Measurements from ENCODE around the gene EFNB3.

EFNB3 gene

GRCh38 chr17:7685533-7686221 lies 19.3 kb upstream of the EFNB3 start (continued):
- TF ChIP-seq ZNF830 (tag by site-specific recombination; IDR thresholded peaks at IDR 0.05; ENCODE audit: low read depth) (no peak), ELK4 (IDR thresholded peaks at IDR 0.05; ENCODE audit: borderline replicate concordance, low read depth, low read length) (no peak), TCF7L2 (IDR thresholded peaks at IDR 0.05; ENCODE audit: borderline replicate concordance, low read depth, low read length) (no peak), HOXA7 (CRISPR knock-in tag; IDR thresholded peaks at IDR 0.05; ENCODE audit: borderline replicate concordance) (no peak), RBAK (tag by site-specific recombination; IDR thresholded peaks at IDR 0.05) (no peak), ZNF211 (tag by site-specific recombination; IDR thresholded peaks at IDR 0.05; ENCODE audit: low read depth) (no peak), PRDM6 (tag by site-specific recombination; IDR thresholded peaks at IDR 0.05) (no peak), ZNF423 (tag by site-specific recombination; IDR thresholded peaks at IDR 0.05) (no peak), SP2 (tag by site-specific recombination; IDR thresholded peaks at IDR 0.05) (peak; percentile 88), MEIS1 (CRISPR knock-in tag; IDR thresholded peaks at IDR 0.05; ENCODE audit: borderline replicate concordance) (no peak), ZNF302 (tag by site-specific recombination; IDR thresholded peaks at IDR 0.05; ENCODE audit: low read depth) (no peak), MYNN (tag by site-specific recombination; IDR thresholded peaks at IDR 0.05; ENCODE audit: borderline replicate concordance) (no peak), PRDM4 (tag by site-specific recombination; IDR thresholded peaks at IDR 0.05) (0 out of 2 replicates have a peak, but pooled peaks have one; percentile 20), ZNF645 (tag by site-specific recombination; IDR thresholded peaks at IDR 0.05) (no peak), ZNF335 (tag by site-specific recombination; conservative IDR thresholded peaks at IDR 0.05) (0 out of 2 replicates have a peak, but pooled peaks have one; percentile 28), ZNF48 (tag by site-specific recombination; IDR thresholded peaks at IDR 0.05) (no peak), MZF1 (tag by site-specific recombination; IDR thresholded peaks at IDR 0.05; ENCODE audit: borderline replicate concordance) (no peak), ZFHX2 (tag by site-specific recombination; conservative IDR thresholded peaks at IDR 0.05) (no peak), ZNF26 (tag by site-specific recombination; IDR thresholded peaks at IDR 0.05) (no peak), ZNF776 (tag by site-specific recombination; IDR thresholded peaks at IDR 0.05; ENCODE audit: borderline replicate concordance) (no peak), ZNF629 (tag by site-specific recombination; IDR thresholded peaks at IDR 0.05) (peak; percentile 84), ZNF488 (tag by site-specific recombination; IDR thresholded peaks at IDR 0.05) (no peak), KLF9 (tag by site-specific recombination; IDR thresholded peaks at IDR 0.05; ENCODE audit: low read depth) (peak; percentile 90), SETDB1 (IDR thresholded peaks at IDR 0.05; ENCODE audit: insufficient read length, low read length) (no peak), ZNF664 (tag by site-specific recombination; IDR thresholded peaks at IDR 0.05) (no peak), ZNF112 (tag by site-specific recombination; IDR thresholded peaks at IDR 0.05) (no peak), BCL11A (tag by site-specific recombination; IDR thresholded peaks at IDR 0.05; ENCODE audit: low read depth) (no peak), ZNF707 (tag by site-specific recombination; IDR thresholded peaks at IDR 0.05) (no peak)

Measured in HEK293 (cell line).